Neural cell (in vitro differentiated cells): ENCODE measurements around the gene LPP.

Experiments used
- CTCF ChIP-seq: fragments of 450-650 bp; IDR thresholded peaks from 2 replicates; pipeline ENCODE4 v1.5.1; 2014; ENCODE audit warnings: antibody characterized with exemption, mild to moderate bottlenecking, moderate library complexity; ENCODE audit not compliant: poor library complexity, severe bottlenecking
- TAF1 ChIP-seq: IDR thresholded peaks from 2 replicates; pipeline ENCODE4 v1.6.1; 2012; ENCODE audit warnings: low read depth

DNA sequence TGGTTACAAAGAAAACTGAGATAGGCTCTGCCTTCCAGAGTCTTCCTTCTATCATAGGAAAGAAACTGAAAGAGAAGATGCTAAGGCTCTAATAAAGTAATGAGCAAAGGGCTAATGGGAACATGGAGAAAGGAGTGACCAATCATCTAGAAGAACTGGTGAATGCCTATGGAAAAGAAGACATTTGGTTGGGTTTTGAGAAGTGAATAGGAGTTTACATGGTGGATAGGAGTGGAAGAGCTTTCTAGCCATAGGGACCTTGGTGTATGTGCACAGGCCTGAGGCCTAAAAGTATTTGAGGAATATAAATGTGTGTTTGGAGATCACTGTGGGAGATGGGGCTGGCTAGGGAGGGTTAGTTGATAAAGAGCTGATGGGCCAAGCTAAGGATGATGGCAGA is 6.8 kb downstream of the LPP start:
- no peak for TF ChIP-seq CTCF
- TF ChIP-seq TAF1 = no peak
